Stimulated activated CD4-positive, alpha-beta T cell treated with anti-CD3 and anti-CD28 coated beads, Interleukin-4, amount 100 ng/mL, for 24 hours (primary cell): Measurements from ENCODE around the gene KAZN.

Experiments
- DNase-seq: peaks from one replicate; pipeline ENCODE4 v3.0.0-alpha.2; 2020

Gene KAZN

GRCh38 chr1:14718476-14718875, 120.0 kb downstream of the KAZN start:
- DNase-seq = no peak

GRCh38 chr1:14723401-14723800, 124.9 kb downstream of the KAZN start:
- no peak for DNase-seq

DNA sequence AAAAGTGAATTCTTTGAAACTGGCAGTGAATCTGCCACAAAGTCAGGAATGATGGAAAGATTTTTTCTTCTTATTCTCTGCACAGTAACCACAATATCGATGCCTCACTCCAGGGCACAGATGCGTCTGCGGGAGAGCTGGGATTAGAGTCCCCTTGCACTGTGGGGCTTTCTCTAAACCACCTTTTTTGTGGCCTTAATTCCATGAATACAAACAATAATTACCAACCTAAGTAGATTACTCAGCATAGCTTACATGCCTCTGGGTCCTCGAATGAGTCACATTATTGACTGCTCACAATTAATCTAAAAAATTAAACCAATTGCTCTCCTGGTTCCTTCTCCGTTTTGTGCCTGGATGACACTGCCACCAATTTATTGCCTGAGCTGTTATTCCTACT, 125.8 kb downstream of the KAZN start:
- no peak for DNase-seq

DNA sequence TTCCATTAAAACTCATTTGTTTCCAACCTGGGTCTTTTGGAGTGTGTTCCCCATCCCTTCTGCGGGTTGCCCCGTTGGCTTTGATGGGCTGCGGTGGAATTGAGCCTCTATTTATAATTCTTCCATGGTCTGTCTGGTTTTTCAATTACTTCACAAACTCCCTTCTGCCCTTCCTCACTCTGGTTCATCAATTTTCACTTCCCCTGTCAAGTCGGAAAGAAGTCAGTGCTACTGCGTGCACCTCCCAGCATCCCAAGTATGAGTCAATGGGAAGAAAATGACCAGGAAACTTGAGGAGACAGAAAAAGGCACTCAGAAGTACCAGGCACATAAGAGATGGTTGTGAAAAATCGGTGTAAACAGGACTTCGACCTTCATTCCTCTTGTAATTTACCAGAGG, 126.2 kb downstream of the KAZN start:
- no peak for DNase-seq

DNA sequence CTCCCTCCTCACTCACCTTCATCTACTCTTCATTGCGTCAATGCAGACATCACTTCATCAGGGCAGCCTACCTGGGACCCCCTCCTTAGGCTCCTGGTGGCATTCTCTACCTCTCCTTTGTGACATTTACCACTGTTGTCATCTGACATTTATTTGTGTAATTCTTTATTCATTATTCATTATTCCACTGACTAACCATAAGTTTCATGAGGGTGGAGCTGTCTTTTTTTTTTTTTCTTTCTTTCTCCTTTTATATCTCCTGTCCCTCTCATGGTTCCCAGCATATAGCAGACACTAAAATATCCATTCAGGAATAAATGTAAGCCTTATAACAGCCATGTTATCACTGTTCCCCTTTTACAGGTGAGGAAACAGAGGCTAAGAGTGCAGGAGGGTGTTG, 126.8 kb downstream of the KAZN start:
- DNase-seq = no peak

GRCh38 chr1:14725695-14726094, 127.2 kb downstream of the KAZN start:
- DNase-seq = no peak

GRCh38 chr1:14726606-14727005, 128.1 kb downstream of the KAZN start:
- no peak for DNase-seq

GRCh38 chr1:14728516-14728915, 130.0 kb downstream of the KAZN start:
- DNase-seq = no peak

DNA sequence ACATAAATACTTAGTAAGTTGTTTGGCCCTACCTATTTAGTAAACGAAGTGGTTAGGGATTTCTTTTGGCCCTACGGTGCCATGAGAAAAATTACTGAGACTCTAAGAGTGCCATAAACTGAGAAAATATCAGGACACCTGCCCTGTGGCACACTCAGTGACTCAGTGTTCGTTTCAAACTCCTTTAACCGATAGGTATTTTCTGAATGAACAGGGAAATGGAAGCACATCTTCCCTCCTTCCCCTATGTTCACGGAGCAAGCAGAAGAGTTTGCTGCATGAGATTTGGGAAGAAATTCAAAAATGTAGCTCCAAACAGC, 134.2 kb downstream of the KAZN start:
- DNase-seq = no peak

- DNase-seq = no peak
These were observed 134.7 kb downstream of the KAZN start for GRCh38 chr1:14733048-14733778.

GRCh38 chr1:14733779-14734140, 135.3 kb downstream of the KAZN start:
- DNase-seq = no peak

DNA sequence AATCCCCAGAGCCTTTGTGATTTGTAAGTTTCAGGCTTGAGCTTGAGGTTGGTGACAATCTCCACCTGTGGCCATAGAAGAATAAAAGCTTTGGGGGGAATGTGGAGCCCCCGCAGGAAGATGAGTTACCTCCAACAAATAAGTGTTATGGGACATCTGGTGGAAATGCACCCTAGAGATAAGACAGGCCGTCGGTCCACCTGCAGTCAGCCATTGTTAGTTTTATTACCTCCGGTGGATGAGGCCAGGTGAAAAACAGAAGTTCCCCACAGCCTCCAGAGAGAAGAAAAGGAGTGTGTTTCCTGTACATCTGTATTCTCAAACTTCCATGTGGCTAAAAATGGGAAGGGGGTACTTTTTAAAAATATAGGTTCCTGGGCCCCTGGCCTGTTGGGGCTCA, 137.4 kb downstream of the KAZN start:
- DNase-seq = no peak

- DNase-seq = no peak
These were observed 139.1 kb downstream of the KAZN start for GRCh38 chr1:14737561-14738094.

- no peak for DNase-seq
These were observed 139.8 kb downstream of the KAZN start for GRCh38 chr1:14738235-14738634.

DNA sequence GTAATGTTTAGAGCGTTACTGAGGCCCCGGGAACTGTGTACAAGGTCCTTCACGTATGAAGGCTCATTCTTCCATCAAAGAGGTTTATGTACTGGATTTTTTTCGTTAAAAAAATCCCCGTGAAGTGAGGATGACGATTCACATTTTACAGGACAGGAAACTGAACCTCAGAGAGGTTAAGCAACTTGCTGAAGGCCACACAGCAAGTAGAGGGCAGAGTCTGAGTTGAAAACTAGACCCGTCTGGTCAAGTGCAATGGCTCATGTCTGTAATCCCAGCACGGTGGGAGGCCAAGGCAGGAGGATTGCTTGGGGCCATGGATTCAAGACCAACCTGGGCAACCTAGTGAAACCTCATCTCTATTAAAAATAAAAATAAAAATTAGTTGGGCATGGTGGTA, 140.2 kb downstream of the KAZN start:
- DNase-seq = no peak

DNA sequence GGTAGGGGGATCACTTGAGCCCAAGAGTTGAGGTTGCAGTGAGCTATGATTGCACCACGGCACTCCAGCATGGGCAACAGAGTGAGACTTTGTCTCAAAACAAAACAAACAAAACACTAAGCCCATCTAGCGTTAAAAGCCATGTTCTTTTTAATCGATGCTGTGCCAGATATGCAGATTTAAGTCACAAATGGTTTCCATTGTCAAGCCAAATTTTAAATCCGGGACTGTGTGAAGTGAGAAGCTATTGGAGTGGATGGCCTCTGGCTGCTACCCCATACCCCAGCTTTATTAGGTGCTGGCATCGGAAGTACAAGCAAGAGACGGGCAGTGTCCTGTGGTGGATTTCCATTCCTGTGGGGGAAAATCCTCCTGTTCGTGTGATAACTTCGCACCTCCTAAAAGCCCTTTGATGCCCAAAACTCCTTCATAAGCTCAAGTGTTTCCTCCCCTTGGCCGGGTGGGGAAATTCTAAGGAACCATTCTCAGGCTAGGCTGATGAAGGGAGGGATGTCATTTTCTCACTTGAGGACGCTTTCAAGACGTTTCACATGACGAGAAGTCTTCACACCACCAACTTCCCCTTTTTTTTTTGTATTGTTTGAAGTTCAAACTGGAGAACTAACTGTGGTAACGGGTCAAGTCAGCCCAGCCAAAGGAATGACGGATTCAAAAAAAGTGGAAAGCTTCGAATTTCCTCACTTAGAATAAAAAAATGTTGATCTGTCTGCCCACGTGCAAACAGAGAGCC, 140.8 kb downstream of the KAZN start:
- no peak for DNase-seq

GRCh38 chr1:14740016-14740415, 141.5 kb downstream of the KAZN start:
- DNase-seq = no peak

GRCh38 chr1:14741082-14741481, 142.6 kb downstream of the KAZN start:
- no peak for DNase-seq

GRCh38 chr1:14741532-14741931, 143.0 kb downstream of the KAZN start:
- no peak for DNase-seq

- no peak for DNase-seq
These were observed 143.9 kb downstream of the KAZN start for GRCh38 chr1:14742181-14742980.

GRCh38 chr1:14743368-14743767, 144.9 kb downstream of the KAZN start:
- no peak for DNase-seq

DNA sequence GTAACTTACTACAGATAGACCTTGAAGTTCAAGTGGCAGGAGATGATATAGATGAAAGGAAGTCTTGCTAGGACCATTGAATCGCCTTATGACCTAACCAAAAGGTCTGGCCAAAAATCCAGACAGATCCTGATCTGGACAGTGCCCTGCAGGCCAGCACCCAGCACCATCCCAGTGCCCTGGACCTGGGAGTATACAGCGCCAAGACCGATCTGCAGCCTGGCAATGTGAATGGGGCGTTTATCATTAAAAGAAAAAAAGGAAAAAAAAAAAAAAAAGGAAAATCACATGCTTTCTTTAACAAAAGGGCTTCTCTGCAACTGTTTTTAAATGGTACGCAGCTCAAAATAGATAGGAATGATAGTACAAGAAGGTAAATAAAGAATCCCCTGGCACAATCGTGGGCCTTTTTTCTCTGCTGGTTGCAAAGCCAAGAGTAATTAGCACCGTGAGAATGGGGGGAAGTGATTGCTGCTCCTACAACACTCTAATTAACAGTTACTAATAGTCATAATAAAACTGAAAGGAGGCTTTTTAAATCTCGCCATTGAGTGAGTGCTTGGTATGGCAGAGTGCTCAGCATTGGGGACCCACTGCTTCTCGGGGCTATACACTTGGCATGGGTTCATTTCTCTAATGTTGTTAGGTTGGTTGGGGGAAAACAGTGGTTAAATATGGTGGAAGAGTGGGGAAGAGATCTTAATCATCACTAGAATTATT, 146.7 kb downstream of the KAZN start:
- DNase-seq = no peak

DNA sequence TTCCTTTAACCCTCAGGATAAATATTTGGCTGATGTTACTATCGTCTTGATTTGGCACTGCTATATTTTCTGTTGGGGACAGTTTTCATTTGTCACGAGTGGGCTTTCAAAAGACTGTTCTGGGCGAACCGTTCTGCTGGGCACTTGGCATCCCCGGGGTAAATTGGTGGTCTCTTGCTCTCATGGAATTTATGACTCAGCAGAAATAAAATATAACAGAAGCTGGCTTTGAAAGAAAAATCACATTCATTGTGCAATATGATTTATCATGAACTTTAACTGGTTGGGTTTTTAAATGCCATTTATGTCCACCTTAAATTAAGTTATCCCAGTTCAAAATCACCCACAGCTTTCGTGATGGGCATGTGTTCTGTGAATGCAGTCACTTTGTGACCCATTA, 147.3 kb downstream of the KAZN start:
- no peak for DNase-seq
